HG03039 (cell line): Measurements from ENCODE around the gene FGF14.

Experiments used
- ATAC-seq: cut with Tn5 transposase; IDR thresholded peaks from one replicate; pipeline ENCODE4 v1.9.1; 2021; ENCODE audit warnings: mild to moderate bottlenecking, moderate library complexity; ENCODE audit not compliant: unreplicated experiment

Gene FGF14

GRCh38 chr13:102260256-102260655 lies 141.6 kb downstream of the FGF14 start:
- ATAC-seq, result no peak

GRCh38 chr13:102255409-102255808 lies 146.4 kb downstream of the FGF14 start:
- no peak for ATAC-seq

GRCh38 chr13:102251817-102252216 lies 150.0 kb downstream of the FGF14 start:
- no peak for ATAC-seq

- ATAC-seq, result no peak
These were observed 151.4 kb downstream of the FGF14 start for GRCh38 chr13:102250448-102250847.

- ATAC-seq, result no peak
These were observed 157.1 kb downstream of the FGF14 start for GRCh38 chr13:102244607-102245227.

- no peak for ATAC-seq
These were observed 161.7 kb downstream of the FGF14 start for GRCh38 chr13:102240110-102240509.

GRCh38 chr13:102237230-102237629 lies 164.6 kb downstream of the FGF14 start:
- ATAC-seq, result no peak

- no peak for ATAC-seq
These were observed 165.0 kb downstream of the FGF14 start for GRCh38 chr13:102236830-102237229.

GRCh38 chr13:102236341-102236740 lies 165.5 kb downstream of the FGF14 start:
- ATAC-seq, result no peak

GRCh38 chr13:102235689-102236088 lies 166.2 kb downstream of the FGF14 start:
- no peak for ATAC-seq

- no peak for ATAC-seq
These were observed 167.2 kb downstream of the FGF14 start for GRCh38 chr13:102234618-102235017.

- no peak for ATAC-seq
These were observed 168.2 kb downstream of the FGF14 start for GRCh38 chr13:102233566-102234208.

GRCh38 chr13:102231479-102231878 lies 170.4 kb downstream of the FGF14 start:
- no peak for ATAC-seq

GRCh38 chr13:102227741-102228140 lies 174.1 kb downstream of the FGF14 start:
- no peak for ATAC-seq

GRCh38 chr13:102226591-102226990 lies 175.3 kb downstream of the FGF14 start:
- no peak for ATAC-seq

- ATAC-seq, result no peak
These were observed 176.0 kb downstream of the FGF14 start for GRCh38 chr13:102225892-102226291.

- no peak for ATAC-seq
These were observed 181.1 kb downstream of the FGF14 start for GRCh38 chr13:102220681-102221228.

- no peak for ATAC-seq
These were observed 186.9 kb downstream of the FGF14 start for GRCh38 chr13:102214956-102215355.

GRCh38 chr13:102212729-102213128 lies 189.1 kb downstream of the FGF14 start:
- no peak for ATAC-seq

GRCh38 chr13:102208347-102208746 lies 193.5 kb downstream of the FGF14 start:
- no peak for ATAC-seq

- no peak for ATAC-seq
These were observed 194.0 kb downstream of the FGF14 start for GRCh38 chr13:102207680-102208342.

GRCh38 chr13:102203718-102204117 lies 198.1 kb downstream of the FGF14 start:
- ATAC-seq, result no peak
